ENCODE measurements around the gene CNIH1. TPM values are rescaled to one million over a fixed set of nuclear protein-coding genes. Genes with fewer than 3 reads are reported as not detected.

Gene CNIH1
- total RNA-seq, 1 donor, result 326 TPM

- no peak for TF ChIP-seq CTCF (IDR thresholded peaks at IDR 0.05; ENCODE audit: insufficient read depth, low read length)
- H3K4me3 ChIP-seq (ENCODE audit: low read depth, low read length), result peak overlapping the region; percentile 95
- DNase-seq (ENCODE audit: low read depth), result peak; percentile 74
Measured at GRCh38 chr14:54487771-54488170, 46.6 kb upstream of the CNIH1 start.

DNA sequence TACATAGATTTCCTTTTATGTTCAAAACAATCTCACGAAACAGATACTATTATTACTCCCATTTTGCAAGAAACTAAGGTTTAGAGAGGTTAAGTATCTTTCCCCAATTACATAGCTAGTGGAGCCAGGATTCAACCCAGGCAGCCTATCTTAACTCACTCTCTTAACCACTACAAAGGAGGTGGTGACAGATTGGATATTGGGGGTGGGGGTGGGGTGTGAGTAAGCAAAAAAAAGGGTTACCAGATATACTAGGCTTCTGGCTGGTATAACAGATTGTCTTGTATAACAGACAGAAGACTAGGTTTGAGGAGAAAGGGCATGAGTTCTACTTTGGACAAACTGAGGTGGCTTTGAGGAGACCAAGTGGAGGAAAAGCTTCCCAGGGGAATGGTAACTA lies 45.5 kb upstream of the CNIH1 start:
- no peak for TF ChIP-seq CTCF (IDR thresholded peaks at IDR 0.05; ENCODE audit: insufficient read depth, low read length)
- DNase-seq (ENCODE audit: low read depth), result no peak
- H3K4me3 ChIP-seq (ENCODE audit: low read depth, low read length), result no peak overlapping the region

DNA sequence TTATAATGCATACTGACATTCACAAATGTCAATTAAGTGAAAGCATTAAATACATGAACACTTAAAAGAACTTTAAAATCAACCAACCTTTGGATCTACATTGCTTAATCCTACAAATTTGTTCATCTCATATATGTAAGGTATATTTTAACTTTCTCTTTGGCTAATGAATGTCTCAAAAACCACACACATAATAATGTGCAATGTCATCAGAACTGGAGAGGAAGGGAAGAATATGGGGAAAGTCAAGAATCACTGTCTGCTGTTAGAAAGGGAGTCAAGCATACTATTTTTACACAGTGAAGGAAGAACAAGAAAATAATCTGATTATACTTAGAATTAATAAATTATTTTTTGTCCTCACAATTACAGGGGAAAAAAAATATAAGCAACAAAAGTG lies 42.7 kb upstream of the CNIH1 start:
- H3K4me3 ChIP-seq (ENCODE audit: low read depth, low read length), result no peak overlapping the region
- no peak for DNase-seq (ENCODE audit: low read depth)
- no peak for TF ChIP-seq CTCF (IDR thresholded peaks at IDR 0.05; ENCODE audit: insufficient read depth, low read length)

DNA sequence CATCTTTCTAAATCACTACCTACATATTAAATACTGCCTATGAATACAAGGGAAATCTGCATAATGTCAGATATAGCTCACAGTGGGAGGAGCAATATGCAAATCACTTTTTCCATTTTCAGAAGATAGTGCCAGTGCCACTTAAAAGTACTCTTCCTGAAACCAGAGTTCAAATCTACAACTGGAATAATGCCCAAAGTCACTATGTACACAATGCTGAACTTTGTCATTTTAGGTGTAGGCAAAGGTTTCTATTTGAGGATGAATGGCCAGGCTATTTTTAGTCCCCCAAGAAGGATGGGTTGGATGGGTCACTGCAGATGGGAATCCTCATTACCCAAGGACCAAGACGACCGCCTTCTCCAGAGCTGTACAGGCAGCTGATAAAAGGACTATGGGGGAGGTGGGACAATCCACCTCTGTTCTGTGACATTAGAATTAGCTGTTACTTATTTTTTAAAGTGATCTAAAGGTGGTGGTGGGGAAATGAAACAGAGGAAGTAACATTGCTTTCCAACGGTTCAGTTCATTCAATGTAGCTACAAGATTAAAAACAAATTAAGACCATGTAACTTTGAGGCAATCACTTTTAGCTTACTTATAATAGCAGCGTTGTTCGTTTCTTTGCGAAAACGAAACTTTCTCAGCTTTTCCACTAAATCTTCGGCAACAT lies 42.0 kb upstream of the CNIH1 start:
- no peak overlapping the region for H3K4me3 ChIP-seq (ENCODE audit: low read depth, low read length)
- no peak for TF ChIP-seq CTCF (IDR thresholded peaks at IDR 0.05; ENCODE audit: insufficient read depth, low read length)
- no peak for DNase-seq (ENCODE audit: low read depth)

DNA sequence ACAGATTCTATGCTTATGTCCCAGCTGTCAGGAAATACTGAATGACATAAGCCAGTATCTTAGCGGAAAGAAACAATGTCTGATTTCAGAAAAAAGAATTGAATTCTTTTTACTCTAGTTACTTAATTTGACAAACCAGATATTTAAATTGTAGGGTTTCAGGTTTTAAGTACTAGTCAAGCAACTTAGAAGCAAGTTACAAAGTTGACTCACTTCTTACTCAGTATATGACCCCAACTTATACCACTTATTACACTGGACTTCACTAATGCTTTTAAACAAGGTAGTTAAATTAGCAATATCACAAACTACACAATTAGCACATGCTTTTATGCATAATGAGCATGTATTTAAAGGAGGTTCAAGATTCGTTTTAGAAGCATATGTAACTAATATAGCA lies 40.5 kb upstream of the CNIH1 start:
- H3K4me3 ChIP-seq (ENCODE audit: low read depth, low read length), result no peak overlapping the region
- DNase-seq (ENCODE audit: low read depth), result no peak
- no peak for TF ChIP-seq CTCF (IDR thresholded peaks at IDR 0.05; ENCODE audit: insufficient read depth, low read length)

DNA sequence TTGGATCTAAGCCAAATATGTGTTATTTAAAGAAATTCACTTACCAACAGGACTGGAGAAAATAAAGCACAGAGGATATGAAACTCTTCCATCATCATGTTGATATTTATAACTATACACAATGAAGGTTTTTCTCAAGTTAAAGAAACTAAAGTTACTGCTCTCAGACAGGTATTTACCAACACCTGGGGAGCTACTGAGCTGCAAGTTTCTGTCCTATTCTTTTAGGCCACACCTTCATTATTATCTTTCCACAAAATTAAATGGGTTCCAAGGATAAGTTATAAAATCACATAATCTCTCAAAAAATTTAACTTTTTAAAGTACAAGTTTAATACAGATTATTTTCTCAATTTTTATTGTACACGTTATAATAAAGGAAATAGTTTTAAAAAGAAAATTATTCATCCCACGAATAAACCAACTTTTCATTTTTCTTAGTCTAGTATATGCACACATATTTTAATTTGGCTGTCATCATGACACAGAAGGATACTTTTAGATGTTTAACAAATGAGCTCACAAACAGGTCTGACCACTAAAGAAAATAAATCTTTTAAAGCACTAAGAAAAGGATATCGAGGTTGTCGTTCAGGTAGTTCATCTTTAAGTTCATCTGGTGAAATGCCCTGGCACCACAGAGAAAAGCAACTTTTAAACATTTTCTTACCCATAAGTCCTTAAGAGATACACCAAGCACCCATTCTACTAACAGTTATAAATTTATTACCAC lies 39.8 kb upstream of the CNIH1 start:
- no peak for DNase-seq (ENCODE audit: low read depth)
- TF ChIP-seq CTCF (IDR thresholded peaks at IDR 0.05; ENCODE audit: insufficient read depth, low read length), result no peak
- no peak overlapping the region for H3K4me3 ChIP-seq (ENCODE audit: low read depth, low read length)

Measured in fibroblast of the aortic adventitia (primary cell).